ENCODE measurements around the gene METTL6.

The METTL6 gene

GRCh38 chr3:15438983-15439382 lies 11.6 kb upstream of the METTL6 start:
- H3K4me3 ChIP-seq (ENCODE audit: low read length) = no peak overlapping the region
- DNase-seq (ENCODE audit: low read depth) = peak; percentile 75
- TF ChIP-seq CTCF (conservative IDR thresholded peaks at IDR 0.05; ENCODE audit: low read length) = no peak

- no peak overlapping the region for H3K4me3 ChIP-seq (ENCODE audit: low read length)
- no peak for TF ChIP-seq CTCF (conservative IDR thresholded peaks at IDR 0.05; ENCODE audit: low read length)
- DNase-seq (ENCODE audit: low read depth) = no peak
Observed at GRCh38 chr3:15436246-15436645, 8.9 kb upstream of the METTL6 start.

GRCh38 chr3:15434756-15435155 lies 7.4 kb upstream of the METTL6 start:
- TF ChIP-seq CTCF (conservative IDR thresholded peaks at IDR 0.05; ENCODE audit: low read length) = no peak
- DNase-seq (ENCODE audit: low read depth) = no peak
- H3K4me3 ChIP-seq (ENCODE audit: low read length) = no peak overlapping the region

GRCh38 chr3:15433531-15433930 lies 6.2 kb upstream of the METTL6 start:
- DNase-seq (ENCODE audit: low read depth) = no peak
- H3K4me3 ChIP-seq (ENCODE audit: low read length) = no peak overlapping the region
- TF ChIP-seq CTCF (conservative IDR thresholded peaks at IDR 0.05; ENCODE audit: low read length) = no peak

- DNase-seq (ENCODE audit: low read depth) = no peak
- no peak overlapping the region for H3K4me3 ChIP-seq (ENCODE audit: low read length)
- no peak for TF ChIP-seq CTCF (conservative IDR thresholded peaks at IDR 0.05; ENCODE audit: low read length)
Observed at GRCh38 chr3:15431256-15431837, 4.0 kb upstream of the METTL6 start.

GRCh38 chr3:15430624-15431023 lies 3.3 kb upstream of the METTL6 start:
- H3K4me3 ChIP-seq (ENCODE audit: low read length) = no peak overlapping the region
- no peak for DNase-seq (ENCODE audit: low read depth)
- TF ChIP-seq CTCF (conservative IDR thresholded peaks at IDR 0.05; ENCODE audit: low read length) = no peak

GRCh38 chr3:15429080-15429479 lies 1.7 kb upstream of the METTL6 start:
- peak overlapping the region; percentile 99 for H3K4me3 ChIP-seq (ENCODE audit: low read length)
- TF ChIP-seq CTCF (conservative IDR thresholded peaks at IDR 0.05; ENCODE audit: low read length) = no peak
- no peak for DNase-seq (ENCODE audit: low read depth)

Measured in AG10803 (cell line).